ENCODE data around the gene CACNB1. TPM values are rescaled to one million over a fixed set of nuclear protein-coding genes. Genes with fewer than 3 reads are reported as not detected.

The CACNB1 gene
- total RNA-seq, 6 donors from 2014 or later = 28.8 to 149 (median 34.0) TPM

DNA sequence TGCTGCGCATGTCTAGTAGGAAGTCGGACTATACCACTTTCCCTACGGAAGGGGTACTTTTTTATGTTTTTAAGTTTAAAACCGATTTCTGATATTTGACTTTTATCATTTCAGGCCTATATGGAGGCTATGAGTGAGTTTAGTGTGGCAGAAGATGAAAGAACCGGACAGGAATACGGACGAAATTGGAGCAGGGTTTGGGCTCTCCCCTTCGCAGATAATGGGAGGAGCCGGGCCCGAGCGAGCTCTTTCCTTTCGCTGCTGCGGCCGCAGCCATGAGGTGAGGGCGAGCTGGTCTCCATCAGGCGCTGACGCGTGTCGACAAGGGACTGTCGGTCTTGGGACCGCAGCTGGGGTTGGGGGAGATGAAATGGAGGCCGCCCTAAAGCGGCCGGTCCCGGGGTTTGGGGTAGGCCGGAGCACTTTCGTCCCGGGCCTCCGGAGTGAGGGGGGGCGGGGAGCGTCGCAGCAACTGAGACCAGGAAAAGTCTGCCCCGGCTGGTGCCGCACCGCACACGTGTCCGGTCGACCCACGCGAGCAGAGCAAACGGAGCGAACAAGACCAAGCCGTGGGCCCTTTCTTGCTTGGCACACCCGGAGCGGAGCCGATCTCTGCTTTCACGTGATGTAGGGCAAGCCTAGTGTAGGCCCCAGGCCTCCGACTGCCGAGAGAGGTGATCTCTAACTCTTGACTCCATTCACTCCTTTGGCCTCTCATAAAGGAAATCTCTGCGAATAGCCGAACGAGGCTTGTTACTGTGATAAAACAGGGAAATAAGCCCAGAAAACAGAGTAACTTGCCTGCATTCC lies 2.8 kb upstream of the CACNB1 start, which contains the start of gene RPL19:
RPL19 (plus strand) TSS at position 214 of the 810 bp plus-strand sequence; CDS start at position 276, 62 bp downstream.
- DNase-seq (peak; percentile 71 to 90), ATAC-seq (ENCODE audit: low FRiP score in 2 of 2) (peak; percentile 79 to 86)
- H3K27me3 ChIP-seq = no peaks in the 10 kb centered on the region
- H3K4me3 ChIP-seq = peak within 1 kb of the TSS; percentile 57 to 97 (median 86)
- peaks cover 38 to 42% (median 40%) of the 10 kb centered on the region in 4 donors for H3K36me3 ChIP-seq
- no peaks in the 10 kb centered on the region for H3K9me3 ChIP-seq
- TF ChIP-seq EP300 (IDR thresholded peaks at IDR 0.05) (no peak), POLR2A (IDR thresholded peaks at IDR 0.05) (peak; percentile 5 to 86 (median 71)), POLR2AphosphoS5 (IDR thresholded peaks at IDR 0.05) (peak; percentile 73 to 76)
- TF ChIP-seq, protein P1, sequence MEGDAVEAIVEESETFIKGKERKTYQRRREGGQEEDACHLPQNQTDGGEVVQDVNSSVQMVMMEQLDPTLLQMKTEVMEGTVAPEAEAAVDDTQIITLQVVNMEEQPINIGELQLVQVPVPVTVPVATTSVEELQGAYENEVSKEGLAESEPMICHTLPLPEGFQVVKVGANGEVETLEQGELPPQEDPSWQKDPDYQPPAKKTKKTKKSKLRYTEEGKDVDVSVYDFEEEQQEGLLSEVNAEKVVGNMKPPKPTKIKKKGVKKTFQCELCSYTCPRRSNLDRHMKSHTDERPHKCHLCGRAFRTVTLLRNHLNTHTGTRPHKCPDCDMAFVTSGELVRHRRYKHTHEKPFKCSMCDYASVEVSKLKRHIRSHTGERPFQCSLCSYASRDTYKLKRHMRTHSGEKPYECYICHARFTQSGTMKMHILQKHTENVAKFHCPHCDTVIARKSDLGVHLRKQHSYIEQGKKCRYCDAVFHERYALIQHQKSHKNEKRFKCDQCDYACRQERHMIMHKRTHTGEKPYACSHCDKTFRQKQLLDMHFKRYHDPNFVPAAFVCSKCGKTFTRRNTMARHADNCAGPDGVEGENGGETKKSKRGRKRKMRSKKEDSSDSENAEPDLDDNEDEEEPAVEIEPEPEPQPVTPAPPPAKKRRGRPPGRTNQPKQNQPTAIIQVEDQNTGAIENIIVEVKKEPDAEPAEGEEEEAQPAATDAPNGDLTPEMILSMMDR (IDR thresholded peaks at IDR 0.05) = peak in 1 of 6 experiments; percentile 3
- H3K4me1 ChIP-seq = peaks cover 37 to 61% (median 49%) of the 10 kb centered on the region in 4 donors
- 0% methylated on average over 19 to 34 of the region's 52 CpGs for WGBS, 2 donors
- peak within 1 kb of the TSS; percentile 95 to 99 (median 98) for H3K27ac ChIP-seq

- peak in 1 of 2 donors; percentile 90 for DNase-seq
- 1% methylated on average over 10 of the region's 10 CpGs for WGBS, 2 donors
- Histone ChIP-seq H3K36me3 (peaks cover 33 to 36% (median 35%) of the 10 kb centered on the region in 4 donors), H3K4me1 (peaks cover 39 to 64% (median 51%) of the 10 kb centered on the region in 4 donors), H3K27ac (peak overlapping the region; percentile 95 to 99 (median 98)), H3K9me3 (no peaks in the 10 kb centered on the region), H3K27me3 (no peaks in the 10 kb centered on the region), H3K4me3 (peak overlapping the region in 3 of 4 donors; percentile 78 to 97 (median 95))
- ATAC-seq (ENCODE audit: low FRiP score in 2 of 2) = peak; percentile 84 to 89
- TF ChIP-seq POLR2AphosphoS5 (IDR thresholded peaks at IDR 0.05) = peak; percentile 74 to 78
- TF ChIP-seq EP300 (IDR thresholded peaks at IDR 0.05) = no peak
These were observed 2.3 kb upstream of the CACNB1 start for GRCh38 chr17:39199820-39200069.

GRCh38 chr17:39198186-39198566 lies 707 bp upstream of the CACNB1 start:
- TF ChIP-seq POLR2AphosphoS5 (IDR thresholded peaks at IDR 0.05) = no peak
- TF ChIP-seq, protein P1 (IDR thresholded peaks at IDR 0.05) = no peak
- TF ChIP-seq POLR2A (IDR thresholded peaks at IDR 0.05) = no peak
- TF ChIP-seq EP300 (IDR thresholded peaks at IDR 0.05) = no peak
- peak overlapping the region; percentile 70 to 98 (median 85) for H3K27ac ChIP-seq
- DNase-seq (no peak), ATAC-seq (ENCODE audit: low FRiP score in 2 of 2) (no peak)
- no peaks in the 10 kb centered on the region for H3K9me3 ChIP-seq
- peak overlapping the region in 3 of 4 donors; percentile 58 to 98 (median 88) for H3K4me3 ChIP-seq
- WGBS, 2 donors = 71 to 81% methylated on average over 4 of the region's 4 CpGs
- no peaks in the 10 kb centered on the region for H3K27me3 ChIP-seq
- peaks cover 45 to 74% (median 56%) of the 10 kb centered on the region in 4 donors for H3K4me1 ChIP-seq
- peaks cover 18 to 34% (median 22%) of the 10 kb centered on the region in 4 donors for H3K36me3 ChIP-seq

DNA sequence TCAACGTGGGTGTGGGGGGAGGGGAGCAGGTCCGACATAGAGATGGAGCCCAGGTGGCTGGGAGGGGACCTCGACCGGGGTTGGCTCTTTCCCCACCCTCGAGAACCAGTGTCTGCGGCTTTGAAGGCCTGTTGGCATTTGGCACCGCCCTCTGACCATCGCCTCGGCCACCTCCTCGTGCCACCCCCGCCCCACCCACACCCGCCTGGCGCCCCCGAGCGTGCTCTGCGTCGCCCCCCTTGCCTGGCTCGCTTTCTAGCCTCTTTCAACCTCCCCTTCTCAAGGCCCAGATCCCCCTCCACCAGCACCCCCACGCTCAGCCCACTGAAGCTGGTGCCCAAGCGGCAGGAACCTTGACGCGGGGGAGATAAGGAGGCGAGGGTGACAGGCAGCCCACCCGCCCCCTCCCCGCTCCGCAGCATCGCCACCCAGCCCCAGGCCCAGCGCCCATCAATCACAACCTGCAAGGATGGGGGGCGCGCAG lies 619 bp downstream of the CACNB1 start:
- Histone ChIP-seq H3K27ac (peak overlapping the region; percentile 70 to 98 (median 85)), H3K36me3 (peaks cover 6 to 34% (median 14%) of the 10 kb centered on the region in 4 donors), H3K4me1 (peaks cover 38 to 68% (median 52%) of the 10 kb centered on the region in 4 donors), H3K4me3 (peak overlapping the region; percentile 58 to 98 (median 79)), H3K9me3 (no peaks in the 10 kb centered on the region), H3K27me3 (no peaks in the 10 kb centered on the region)
- WGBS, 2 donors = 0% methylated on average over 25 of the region's 30 CpGs; no CpG with 5 or more reads in 1 of the 2 donors
- ATAC-seq (ENCODE audit: low FRiP score in 2 of 2) (peak in 1 of 2 donors; percentile 58), DNase-seq (peak; percentile 85 to 89)
- TF ChIP-seq POLR2AphosphoS5 (IDR thresholded peaks at IDR 0.05) = no peak
- TF ChIP-seq, protein P1 (IDR thresholded peaks at IDR 0.05) = no peak
- no peak for TF ChIP-seq POLR2A (IDR thresholded peaks at IDR 0.05)
- TF ChIP-seq EP300 (IDR thresholded peaks at IDR 0.05) = no peak

GRCh38 chr17:39196241-39196807 lies 1.1 kb downstream of the CACNB1 start:
- TF ChIP-seq, protein P1 (IDR thresholded peaks at IDR 0.05) = no peak
- TF ChIP-seq POLR2AphosphoS5 (IDR thresholded peaks at IDR 0.05) (no peak), POLR2A (IDR thresholded peaks at IDR 0.05) (no peak), EP300 (IDR thresholded peaks at IDR 0.05) (no peak)
- Histone ChIP-seq H3K27ac (peak overlapping the region; percentile 45 to 98 (median 80)), H3K36me3 (peaks cover under 1 to 34% (median 14%) of the 10 kb centered on the region in 4 donors), H3K9me3 (no peaks in the 10 kb centered on the region), H3K4me3 (peak overlapping the region in 3 of 4 donors; percentile 58 to 98 (median 88)), H3K27me3 (no peaks in the 10 kb centered on the region), H3K4me1 (peaks cover 33 to 63% (median 47%) of the 10 kb centered on the region in 4 donors)
- WGBS, 2 donors = 33 to 75% methylated on average over 1 to 8 of the region's 8 CpGs
- ATAC-seq (ENCODE audit: low FRiP score in 2 of 2) = no peak
- no peak for DNase-seq
